Daoy (cell line): Measurements from ENCODE around the gene OXNAD1. TPM values are rescaled to one million over a fixed set of nuclear protein-coding genes. Genes with fewer than 3 reads are reported as not detected.

Experiments
- DNase-seq: peaks from one replicate; pipeline ENCODE4 v3.0.0-alpha.2; 2015; ENCODE audit warnings: low read depth
- total RNA-seq: library from RNA; depleted of rRNA; stranded (reverse); fragments of >200 nt; shearing (Covaris generic); gene quantifications from 2 replicates; pipeline ENCODE4 v1.2.3, GENCODE V29; 2014; rRNA removed

Gene OXNAD1
- 15.1 and 21.4 TPM in 2 replicates for total RNA-seq

GRCh38 chr3:16264708-16265454 is at the start of gene OXNAD1, which contains the start of gene DPH3:
OXNAD1 (plus strand) TSS chr3:16265212; CDS start chr3:16270953, 5,741 bp downstream.
DPH3 (minus strand) TSS chr3:16264943; CDS start chr3:16264876, 67 bp downstream.
- DNase-seq, result peak; percentile 98

- DNase-seq, result no peak
Observed at GRCh38 chr3:16216373-16216935, 48.6 kb upstream of the OXNAD1 start.

GRCh38 chr3:16219777-16220176 is 45.2 kb upstream of the OXNAD1 start:
- DNase-seq, result no peak

GRCh38 chr3:16221990-16222389 is 43.0 kb upstream of the OXNAD1 start:
- DNase-seq, result no peak

GRCh38 chr3:16222547-16222946 is 42.5 kb upstream of the OXNAD1 start:
- DNase-seq, result no peak

GRCh38 chr3:16224325-16224724 is 40.7 kb upstream of the OXNAD1 start:
- DNase-seq, result no peak

- no peak for DNase-seq
Observed at GRCh38 chr3:16227566-16227965, 37.4 kb upstream of the OXNAD1 start.

GRCh38 chr3:16229681-16230080 is 35.3 kb upstream of the OXNAD1 start:
- no peak for DNase-seq

- DNase-seq, result no peak
Observed at GRCh38 chr3:16231983-16232382, 33.0 kb upstream of the OXNAD1 start.

- no peak for DNase-seq
Observed at GRCh38 chr3:16233806-16234205, 31.2 kb upstream of the OXNAD1 start.

GRCh38 chr3:16234281-16234680 is 30.7 kb upstream of the OXNAD1 start:
- no peak for DNase-seq

GRCh38 chr3:16236030-16236639 is 28.9 kb upstream of the OXNAD1 start:
- DNase-seq, result no peak

- DNase-seq, result no peak
Observed at GRCh38 chr3:16236856-16237393, 28.1 kb upstream of the OXNAD1 start.

GRCh38 chr3:16239086-16239770 is 25.8 kb upstream of the OXNAD1 start:
- DNase-seq, result no peak

- no peak for DNase-seq
Observed at GRCh38 chr3:16239780-16240179, 25.2 kb upstream of the OXNAD1 start.

- peak; percentile 25 for DNase-seq
Observed at GRCh38 chr3:16240229-16241023, 24.6 kb upstream of the OXNAD1 start.

- no peak for DNase-seq
Observed at GRCh38 chr3:16241225-16241624, 23.8 kb upstream of the OXNAD1 start.

GRCh38 chr3:16242177-16242576 is 22.8 kb upstream of the OXNAD1 start:
- DNase-seq, result no peak

GRCh38 chr3:16243706-16244490 is 21.1 kb upstream of the OXNAD1 start:
- peak; percentile 17 for DNase-seq

GRCh38 chr3:16245609-16246008 is 19.4 kb upstream of the OXNAD1 start:
- no peak for DNase-seq
